ENCODE results near the gene PASK.

The PASK gene

GRCh38 chr2:241125626-241126025 lies 23.6 kb downstream of the PASK start:
- DNase-seq (ENCODE audit: low spot score): no peak

GRCh38 chr2:241123816-241124536 lies 25.3 kb downstream of the PASK start:
- DNase-seq (ENCODE audit: low spot score): no peak

GRCh38 chr2:241122376-241123002 lies 26.8 kb downstream of the PASK start:
- no peak for DNase-seq (ENCODE audit: low spot score)

GRCh38 chr2:241121008-241121407 lies 28.3 kb downstream of the PASK start:
- DNase-seq (ENCODE audit: low spot score): no peak

- no peak for DNase-seq (ENCODE audit: low spot score)
These were observed 28.8 kb downstream of the PASK start for GRCh38 chr2:241120440-241120839.

GRCh38 chr2:241118737-241119505 lies 30.4 kb downstream of the PASK start:
- no peak for DNase-seq (ENCODE audit: low spot score)

GRCh38 chr2:241116606-241117560 lies 32.4 kb downstream of the PASK start:
- DNase-seq (ENCODE audit: low spot score): no peak

- DNase-seq (ENCODE audit: low spot score): no peak
These were observed 33.9 kb downstream of the PASK start for GRCh38 chr2:241115361-241115760.

- no peak for DNase-seq (ENCODE audit: low spot score)
These were observed 34.4 kb downstream of the PASK start for GRCh38 chr2:241114836-241115235.

GRCh38 chr2:241112592-241112991 lies 36.7 kb downstream of the PASK start:
- DNase-seq (ENCODE audit: low spot score): no peak

GRCh38 chr2:241112046-241112445 lies 37.2 kb downstream of the PASK start:
- no peak for DNase-seq (ENCODE audit: low spot score)

- no peak for DNase-seq (ENCODE audit: low spot score)
These were observed 37.8 kb downstream of the PASK start for GRCh38 chr2:241111440-241111805.

- DNase-seq (ENCODE audit: low spot score): no peak
These were observed 38.4 kb downstream of the PASK start for GRCh38 chr2:241110607-241111439.

- DNase-seq (ENCODE audit: low spot score): no peak
These were observed 39.1 kb downstream of the PASK start for GRCh38 chr2:241110089-241110606.

- no peak for DNase-seq (ENCODE audit: low spot score)
These were observed 39.8 kb downstream of the PASK start for GRCh38 chr2:241109210-241110088.

- no peak for DNase-seq (ENCODE audit: low spot score)
These were observed 40.7 kb downstream of the PASK start for GRCh38 chr2:241108271-241109209.

- DNase-seq (ENCODE audit: low spot score): no peak
These were observed 42.1 kb downstream of the PASK start for GRCh38 chr2:241107031-241107783.

- no peak for DNase-seq (ENCODE audit: low spot score)
These were observed 43.6 kb downstream of the PASK start for GRCh38 chr2:241105641-241106040.
